NCI-H2227 (cell line): ENCODE results near the gene FBN2.
"Not testable (repeated sequence)": the region's sequence is repeated elsewhere in the genome, so short reads cannot be mapped to it uniquely, and the experiment has no call there.

ENCODE experiments used
- DNase-seq: peaks from one replicate; lab custom pipeline; 2025; ENCODE audit not compliant: unreplicated experiment; lab: John Stamatoyannopoulos, UW

Gene FBN2

DNA sequence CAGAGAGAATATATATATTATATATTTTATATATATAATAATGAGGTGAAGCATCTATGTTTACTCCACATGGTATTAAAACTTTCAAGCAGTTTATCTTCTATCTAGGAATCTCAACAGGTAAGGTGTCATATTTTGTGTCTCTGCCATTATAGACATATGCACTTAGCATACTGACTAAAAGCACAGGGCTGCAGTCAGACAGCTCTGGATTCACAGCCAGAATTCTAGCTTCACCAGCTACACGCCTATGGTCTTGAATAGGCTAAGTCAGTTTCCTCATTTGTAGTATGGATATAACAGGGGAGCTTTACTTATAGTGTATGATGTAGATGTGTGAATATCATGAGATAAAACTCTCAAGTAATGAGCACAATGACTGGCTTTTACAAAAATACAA is 57.9 kb downstream of the FBN2 start:
- DNase-seq: no peak

DNA sequence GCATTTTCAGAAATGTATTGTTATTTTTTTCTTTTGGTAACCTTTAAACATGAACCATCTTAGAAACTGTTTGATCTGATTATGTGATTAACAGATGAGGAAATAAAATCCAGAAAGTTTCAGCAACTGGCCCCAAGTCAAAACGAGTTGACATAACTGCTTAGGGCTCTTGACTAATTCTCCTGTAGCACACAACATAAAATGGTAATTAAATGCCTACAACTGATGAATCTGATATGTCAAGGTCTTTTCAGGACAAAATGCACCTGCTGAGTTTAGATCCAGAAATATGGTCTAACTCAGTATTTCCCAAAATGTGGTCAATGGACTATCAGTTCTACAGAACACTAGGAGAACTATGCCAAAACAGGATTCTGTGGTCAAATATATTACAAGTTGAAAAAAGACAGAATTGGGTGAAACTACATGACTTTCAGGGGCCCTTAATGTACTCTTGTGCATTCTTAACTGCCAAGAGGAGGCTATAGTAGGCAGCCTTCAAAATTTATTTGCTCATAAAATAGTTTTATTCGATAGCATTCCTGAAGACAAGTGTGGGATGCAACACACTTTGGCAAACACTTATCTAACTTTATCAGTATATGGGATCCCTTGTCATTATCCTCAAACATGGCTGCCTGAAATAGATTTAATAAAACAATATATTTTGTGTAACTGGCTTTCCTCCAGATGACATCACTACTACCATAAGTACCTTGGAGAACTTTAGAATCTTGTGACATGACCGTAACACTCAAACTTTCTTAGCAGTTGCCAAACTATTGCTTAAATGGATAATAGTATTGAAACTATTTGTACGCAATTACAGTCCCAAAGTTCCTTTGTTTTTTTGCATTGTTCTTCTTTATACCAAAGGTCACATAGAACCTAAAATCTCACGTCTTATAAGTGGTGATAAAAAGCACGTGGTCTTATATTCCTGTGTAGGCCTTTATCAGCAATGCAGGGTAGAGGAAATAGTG is 59.4 kb downstream of the FBN2 start:
- DNase-seq: no peak

DNA sequence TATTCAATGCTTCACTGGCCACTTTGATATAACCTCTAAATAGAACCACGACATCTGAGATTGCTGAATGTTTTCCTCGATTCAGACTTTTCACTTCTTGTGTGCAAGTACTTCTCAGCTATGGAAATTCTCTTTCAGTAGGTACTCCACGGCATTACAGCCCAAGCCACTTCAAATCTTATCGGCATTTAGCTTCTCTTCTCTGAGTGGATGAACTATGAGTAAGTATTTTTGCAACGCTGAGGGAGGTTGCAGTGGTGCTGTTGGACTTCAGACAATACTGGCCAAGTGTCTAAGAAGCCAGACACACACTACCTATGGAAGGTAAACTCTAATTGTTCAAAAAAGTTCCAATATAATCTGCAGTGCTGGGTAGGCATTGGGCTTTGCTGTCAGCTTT is 60.1 kb downstream of the FBN2 start:
- no peak for DNase-seq

DNA sequence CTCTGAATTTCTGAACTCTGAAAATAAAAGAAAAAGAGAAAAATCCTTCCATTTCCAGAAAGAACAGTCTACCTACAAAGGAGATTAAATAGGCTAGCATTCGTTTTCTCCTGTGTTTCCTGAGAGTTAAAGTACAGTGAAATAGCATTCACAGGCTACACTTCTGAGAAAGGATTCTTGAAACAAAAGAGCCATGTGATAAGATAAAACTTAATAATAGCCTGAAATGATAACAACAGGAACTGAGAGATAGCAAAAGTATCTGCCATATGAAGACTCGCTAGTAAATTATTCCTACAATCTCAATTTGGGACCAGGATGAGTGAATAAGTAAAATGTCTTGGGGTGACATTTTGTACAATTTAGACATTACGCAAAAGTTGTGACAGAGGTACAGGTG is 62.4 kb downstream of the FBN2 start:
- DNase-seq: no peak

DNA sequence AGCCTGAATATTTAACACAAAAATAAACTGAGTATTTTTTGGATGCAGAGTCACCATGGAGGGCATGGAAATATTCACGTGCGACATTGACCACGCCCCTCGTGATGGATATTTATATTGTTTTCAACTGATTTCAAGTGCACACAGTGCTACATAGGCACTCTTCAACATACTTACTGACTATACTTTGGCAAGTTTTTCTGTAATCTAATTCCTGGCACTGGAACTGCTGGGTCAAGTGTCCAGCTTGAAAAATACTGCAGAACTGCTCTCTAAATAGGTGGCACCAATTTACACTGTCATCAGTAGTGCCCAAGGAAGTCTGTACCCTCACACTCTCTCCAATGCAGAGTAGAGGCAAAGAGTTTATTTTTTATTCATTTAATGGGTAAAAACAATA is 65.1 kb downstream of the FBN2 start:
- DNase-seq: no peak

DNA sequence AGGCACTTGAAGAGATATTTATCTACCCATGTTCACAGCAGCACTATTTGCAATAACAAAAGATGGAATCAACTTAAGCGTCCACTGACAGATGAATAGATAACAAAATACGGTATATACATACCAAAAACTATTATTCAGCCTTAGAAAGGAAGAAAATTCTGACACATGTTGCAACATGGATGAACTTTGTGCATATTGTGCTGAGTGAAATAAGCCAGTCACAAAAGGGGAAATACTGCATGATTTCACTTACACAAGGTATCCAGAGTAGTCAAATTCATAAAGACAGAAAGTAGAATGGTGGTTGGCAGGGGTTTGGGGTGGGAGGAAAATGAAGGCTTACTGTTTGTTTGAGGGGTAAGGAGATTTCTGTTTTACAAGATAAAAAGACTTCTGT is 66.0 kb downstream of the FBN2 start:
- no peak for DNase-seq

DNA sequence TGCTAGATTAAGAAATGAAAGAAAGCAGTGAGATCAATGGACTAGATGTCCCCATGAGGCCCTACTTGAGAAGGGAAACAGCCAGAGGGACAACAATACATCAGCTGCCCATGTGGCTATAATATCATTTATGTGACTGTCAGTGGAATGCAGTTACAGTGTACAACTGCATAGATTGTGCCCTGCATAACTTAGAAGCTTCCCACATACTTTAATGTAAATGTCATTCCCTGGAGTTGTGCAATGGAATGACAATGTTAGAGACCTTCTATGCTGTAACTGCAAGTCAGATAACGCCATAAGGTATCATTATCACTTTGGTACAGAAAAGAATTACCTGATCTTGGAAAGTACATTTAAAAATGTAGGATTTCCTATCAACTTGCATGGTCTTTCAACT is 67.4 kb downstream of the FBN2 start:
- no peak for DNase-seq

DNA sequence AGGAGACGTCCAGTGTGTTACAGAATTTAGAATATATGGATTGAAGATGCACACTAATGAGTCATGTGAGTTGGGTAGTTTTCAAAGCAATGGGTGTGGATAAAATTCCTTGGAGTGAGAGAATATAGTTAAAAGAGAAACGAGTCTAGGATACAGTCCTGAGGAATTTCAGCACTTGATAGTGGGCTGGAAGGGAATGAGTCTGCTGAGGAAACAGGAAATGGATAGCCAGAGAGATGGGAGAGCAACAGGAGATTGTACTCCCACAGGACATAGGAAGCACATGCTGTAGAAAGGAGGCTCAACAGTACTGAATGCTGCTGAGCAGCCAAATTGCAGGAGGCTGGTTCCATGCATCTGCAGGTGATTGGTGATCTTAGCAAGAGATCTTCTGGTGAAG is 68.1 kb downstream of the FBN2 start:
- DNase-seq: no peak

DNA sequence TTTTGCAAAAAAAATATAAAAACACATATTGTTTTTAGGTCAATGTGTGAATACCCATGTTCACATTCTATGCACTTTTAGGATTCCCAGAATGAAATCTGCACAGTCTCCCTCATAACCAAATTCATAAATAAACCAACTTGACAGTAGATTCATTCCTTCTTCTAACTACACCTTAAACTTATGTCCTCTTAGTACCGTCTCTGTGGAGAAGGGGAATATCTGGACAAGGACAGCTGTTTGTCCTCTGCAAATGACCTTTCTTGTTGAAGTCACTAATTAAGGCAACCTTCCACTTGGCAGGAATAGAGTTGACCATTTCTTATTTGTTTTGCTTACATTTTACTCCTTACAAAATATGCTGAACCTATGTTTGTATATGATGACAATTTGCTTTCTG is 71.1 kb downstream of the FBN2 start:
- DNase-seq: no peak

DNA sequence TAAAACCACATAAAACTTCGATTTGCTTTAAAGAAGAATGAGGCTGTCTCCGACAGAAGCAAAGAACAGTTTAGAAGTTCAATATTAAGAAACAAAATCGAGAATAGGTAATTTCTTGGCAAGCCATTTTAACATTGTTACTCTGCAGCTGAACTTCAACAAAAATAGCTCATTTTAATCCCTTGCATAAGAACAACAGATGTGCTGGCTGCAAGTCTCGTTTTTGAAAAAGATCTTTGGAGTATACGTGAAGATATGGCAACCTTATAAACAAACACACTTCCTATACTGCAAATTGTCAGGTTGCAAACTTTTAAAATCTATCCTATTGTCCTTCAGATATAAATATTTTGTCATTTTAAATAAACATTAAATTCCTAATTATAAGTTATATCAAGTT is 71.5 kb downstream of the FBN2 start:
- no peak for DNase-seq

DNA sequence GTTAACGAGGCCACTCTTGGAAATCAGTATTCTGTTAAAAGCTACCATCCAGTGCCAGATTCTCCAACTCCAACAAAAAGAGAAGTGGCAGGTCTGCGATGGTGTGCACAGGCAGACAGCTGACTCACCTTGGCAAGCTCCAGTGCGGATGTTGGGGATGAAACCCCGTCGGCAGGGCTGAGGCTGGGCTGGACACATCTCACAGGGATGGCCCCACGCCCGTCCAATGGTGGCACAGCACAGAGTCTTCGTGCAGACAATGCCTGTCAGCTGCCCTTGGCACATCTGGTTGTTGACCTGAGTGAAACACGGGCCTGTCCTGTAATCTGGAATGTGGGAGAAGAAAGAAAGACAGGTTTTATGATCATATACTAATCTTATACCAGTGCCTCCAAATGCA is 73.4 kb downstream of the FBN2 start:
- DNase-seq: no peak

DNA sequence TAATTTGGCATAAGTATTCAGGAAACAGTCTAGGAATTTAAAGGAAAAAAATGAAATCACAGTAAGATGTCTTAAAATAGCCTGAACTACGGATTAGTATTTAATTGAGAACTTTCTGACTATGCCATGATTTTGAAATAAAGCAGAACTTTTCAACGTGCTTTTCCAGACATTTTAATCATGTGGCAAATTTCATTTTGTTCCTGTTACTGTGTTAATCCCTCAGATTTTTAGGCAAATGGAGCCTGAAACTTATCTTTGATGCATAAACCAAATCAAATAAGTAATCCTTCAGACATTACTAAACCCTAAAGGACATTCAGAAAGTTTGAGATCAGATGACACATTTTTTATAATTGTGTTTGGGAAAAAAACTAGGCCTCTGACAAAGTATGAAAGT is 75.7 kb downstream of the FBN2 start:
- DNase-seq: no peak

DNA sequence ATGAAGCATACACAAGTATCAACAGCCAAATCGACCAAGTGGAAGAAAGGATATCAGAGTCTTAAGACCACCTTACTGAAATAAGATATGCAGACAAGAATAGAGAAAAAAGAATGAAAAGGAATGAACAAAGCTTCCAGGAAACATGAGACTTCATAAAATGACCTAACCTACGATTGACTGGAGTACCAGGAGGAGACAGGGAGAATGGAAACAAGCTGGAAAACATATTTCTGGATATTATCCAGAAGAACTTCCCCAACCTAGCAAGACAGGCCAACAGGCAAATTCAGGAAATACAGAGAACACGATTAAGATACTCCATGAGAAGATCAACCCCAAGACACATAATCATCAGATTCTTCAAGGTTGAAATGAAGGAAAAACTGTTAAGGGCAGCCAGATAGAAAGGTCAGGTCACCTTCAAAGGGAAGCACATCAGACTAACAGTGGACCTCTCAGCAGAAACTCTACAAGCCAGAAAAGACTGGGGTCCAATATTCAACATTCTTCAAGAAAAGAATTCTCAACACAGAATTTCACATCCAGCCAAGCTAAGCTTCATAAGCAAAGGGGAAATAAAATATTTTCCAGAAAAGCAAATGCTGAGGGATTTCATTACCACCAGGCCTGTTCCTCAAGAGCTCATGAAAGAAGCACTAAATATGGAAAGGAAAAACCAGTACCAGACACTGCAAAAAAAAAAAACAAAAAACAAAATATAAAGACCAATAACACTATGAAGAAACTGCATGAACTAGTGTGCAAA is 80.7 kb downstream of the FBN2 start:
- DNase-seq: not testable (repeated sequence)

DNA sequence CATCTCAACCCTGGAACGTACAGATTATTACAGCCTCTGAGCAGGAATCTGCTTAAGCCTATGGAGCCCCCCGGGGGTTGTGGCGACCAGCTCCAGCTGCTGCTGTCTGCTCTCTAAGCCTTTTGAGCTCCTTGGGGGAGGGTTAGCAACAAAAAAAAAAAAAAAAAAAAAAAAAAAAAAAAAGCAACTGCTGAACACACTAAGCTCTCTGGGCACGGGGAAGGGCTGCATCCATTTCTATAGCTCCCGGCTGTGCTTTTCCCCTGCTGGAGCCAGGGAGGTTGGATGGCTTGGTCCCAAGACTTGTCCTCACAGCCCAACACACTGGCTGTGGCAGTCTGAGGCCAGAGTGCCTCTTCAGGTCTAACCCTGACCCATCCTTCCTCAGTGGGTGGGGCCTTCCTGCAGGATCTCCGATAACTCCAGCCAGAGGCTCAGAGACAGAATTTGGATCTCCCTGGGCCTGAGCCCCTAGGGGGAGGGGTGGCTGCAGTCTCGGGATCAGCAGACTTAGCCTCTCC is 82.1 kb downstream of the FBN2 start:
- DNase-seq: no peak

DNA sequence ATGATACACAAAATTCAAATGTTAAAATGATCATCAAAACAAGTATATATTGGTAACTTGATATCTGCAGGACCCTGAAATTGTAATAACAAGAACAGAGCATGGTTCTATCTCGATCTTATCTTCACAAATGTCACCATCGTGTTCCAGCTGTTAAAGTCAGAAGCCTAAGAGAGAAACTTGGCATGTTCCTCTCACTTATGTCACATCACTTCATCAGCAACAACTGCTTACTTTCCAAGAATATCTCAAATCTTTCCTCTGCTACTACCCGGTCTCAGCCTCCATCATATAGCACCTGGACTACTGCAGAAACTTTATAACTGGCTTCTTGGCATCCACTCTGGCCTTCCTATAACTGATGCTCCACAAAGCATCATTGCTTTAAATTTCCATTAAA is 84.9 kb downstream of the FBN2 start:
- DNase-seq: no peak

DNA sequence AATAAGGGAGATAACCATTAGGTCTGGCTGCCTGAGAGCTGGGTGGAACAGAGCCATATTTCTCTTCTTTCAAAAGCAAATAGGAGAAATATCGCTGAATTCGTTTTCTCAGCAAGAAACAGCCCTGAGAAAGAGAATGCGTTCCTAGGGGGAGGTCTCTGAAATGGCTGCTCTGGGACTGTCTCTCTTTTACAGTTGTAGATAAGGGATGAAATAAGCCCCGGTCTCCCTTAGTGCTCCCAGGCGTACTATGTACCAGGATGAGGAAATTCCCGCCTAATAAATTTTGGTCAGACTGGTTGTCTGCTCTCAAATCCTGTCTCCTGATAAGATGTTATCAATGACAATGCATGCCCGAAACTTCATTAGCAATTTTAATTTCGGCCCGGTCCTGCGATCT is 90.8 kb downstream of the FBN2 start:
- DNase-seq: not testable (repeated sequence)

DNA sequence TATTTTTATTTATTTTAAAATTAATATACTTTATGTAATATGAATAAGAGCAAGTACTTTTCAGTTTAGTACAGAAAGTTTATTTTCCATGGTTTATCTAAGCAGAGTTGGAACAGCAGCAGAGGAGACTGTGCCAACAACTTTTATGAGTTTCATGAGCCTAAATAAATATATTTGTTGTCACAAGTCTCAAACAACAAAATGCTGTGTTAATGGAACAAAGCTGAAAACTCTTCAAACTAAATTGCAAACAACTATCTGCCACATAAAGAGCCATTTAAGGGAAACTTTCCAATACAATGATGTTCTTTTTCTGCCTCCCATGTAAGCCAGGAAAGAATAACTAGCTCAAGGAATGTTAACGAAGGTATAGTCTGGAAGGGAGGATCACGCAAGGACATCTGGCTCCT is 96.1 kb downstream of the FBN2 start:
- no peak for DNase-seq

DNA sequence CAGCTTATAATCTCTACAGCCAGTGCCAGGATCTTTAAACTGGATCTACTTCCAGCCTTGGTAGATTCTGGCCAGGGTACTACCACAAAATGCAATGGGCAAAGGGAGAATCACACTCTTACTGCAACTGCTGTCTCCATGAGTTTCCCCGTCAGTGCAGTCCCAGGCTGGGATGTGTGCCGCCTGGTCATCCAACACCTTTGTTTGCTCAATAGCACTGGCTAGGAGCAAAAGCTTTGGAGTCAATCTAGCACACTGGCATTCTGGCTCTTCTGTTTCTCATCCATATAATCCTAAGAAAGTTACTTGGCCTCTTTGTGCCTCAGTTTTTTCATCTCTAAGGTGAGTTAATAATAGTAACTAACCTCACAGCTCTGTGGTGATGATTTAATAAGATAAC is 96.9 kb downstream of the FBN2 start:
- no peak for DNase-seq

DNA sequence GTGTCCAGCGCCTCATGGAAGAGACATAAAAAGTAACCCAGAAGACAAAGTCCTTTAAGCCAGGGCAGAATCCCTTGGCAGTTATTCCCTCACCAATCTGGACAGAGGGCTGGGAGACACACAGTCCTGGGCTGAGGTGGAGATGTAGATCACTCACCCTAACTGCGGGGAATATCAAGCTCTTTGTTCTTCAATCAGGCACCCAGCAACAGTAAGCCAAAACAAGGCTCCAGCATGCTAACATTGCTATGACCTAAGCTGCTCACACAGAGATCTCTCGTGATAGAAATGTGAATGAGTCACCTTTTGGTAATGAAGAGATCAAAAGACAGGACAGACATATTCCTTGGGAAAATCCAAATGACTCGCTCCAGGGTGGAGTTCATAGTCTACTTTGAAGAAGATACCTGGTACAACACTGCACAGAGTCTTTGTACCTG is 101.3 kb downstream of the FBN2 start:
- DNase-seq: no peak

DNA sequence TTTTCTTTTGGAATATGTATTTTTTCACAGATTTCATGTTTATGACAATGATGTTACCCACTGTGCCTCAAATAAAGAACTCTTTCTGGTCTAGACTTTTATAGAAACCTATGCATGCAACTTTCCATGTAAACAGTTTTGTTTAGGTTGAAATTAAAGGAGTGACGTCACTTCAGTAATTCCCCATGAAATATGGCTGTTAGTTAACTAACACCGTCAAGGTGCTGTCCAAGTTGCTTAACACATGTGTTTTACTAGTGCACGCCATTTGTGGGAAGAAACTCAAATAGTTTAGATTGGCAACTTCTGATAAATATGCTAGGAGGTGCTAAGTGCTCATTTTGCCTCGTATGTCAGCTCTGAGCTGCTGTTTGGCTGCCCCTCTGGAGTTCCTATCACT is 102.2 kb downstream of the FBN2 start:
- no peak for DNase-seq

DNA sequence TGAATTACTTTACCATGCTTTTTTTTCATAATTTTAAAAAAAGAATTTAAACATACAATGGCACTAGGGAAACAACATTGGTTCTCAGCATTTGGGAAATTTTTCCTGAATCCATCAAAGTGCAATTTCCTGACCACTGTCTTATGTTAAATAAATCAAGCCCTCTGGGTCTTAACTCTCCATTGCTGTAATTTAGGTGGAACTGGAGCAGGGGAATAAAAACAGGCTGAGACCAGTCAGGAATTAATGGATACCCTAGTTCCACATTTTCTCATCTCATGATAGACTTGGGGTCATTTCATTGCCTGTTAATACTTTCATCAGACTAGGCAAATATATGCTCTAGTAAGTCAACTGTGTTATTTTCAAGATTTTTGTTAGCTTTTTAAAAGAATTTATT is 103.1 kb downstream of the FBN2 start:
- DNase-seq: no peak

DNA sequence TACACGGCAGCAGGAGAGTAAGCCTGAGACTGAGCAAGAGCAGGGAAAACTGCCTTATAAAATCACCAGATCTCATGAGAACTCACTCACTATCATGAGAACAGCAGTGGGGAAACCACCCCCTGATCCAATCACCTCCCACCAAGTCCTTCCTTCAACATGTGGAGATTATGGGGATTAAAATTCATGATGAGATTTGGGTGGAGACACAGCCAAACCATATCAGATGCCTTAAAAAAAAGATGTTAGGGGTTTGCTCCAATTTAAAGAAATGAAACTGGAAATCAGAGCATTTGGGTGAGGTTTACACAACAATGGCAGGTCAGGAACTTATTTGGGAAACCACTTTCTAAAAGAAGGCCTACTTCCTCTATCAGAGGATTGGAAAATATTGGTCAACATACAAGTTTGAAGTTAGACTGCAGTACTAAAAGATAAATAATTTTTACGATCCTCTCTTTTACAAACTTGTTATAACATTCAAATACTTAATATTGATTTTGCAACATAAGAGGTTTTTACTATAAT is 105.1 kb downstream of the FBN2 start:
- no peak for DNase-seq
